GM18867 (cell line): ENCODE measurements around the gene LOXL1.

Source experiments
- ATAC-seq: cut with Tn5 transposase; IDR thresholded peaks from one replicate; pipeline ENCODE4 v1.9.1; 2021; ENCODE audit warnings: mild to moderate bottlenecking, moderate library complexity; ENCODE audit not compliant: unreplicated experiment

Gene LOXL1, protein sequence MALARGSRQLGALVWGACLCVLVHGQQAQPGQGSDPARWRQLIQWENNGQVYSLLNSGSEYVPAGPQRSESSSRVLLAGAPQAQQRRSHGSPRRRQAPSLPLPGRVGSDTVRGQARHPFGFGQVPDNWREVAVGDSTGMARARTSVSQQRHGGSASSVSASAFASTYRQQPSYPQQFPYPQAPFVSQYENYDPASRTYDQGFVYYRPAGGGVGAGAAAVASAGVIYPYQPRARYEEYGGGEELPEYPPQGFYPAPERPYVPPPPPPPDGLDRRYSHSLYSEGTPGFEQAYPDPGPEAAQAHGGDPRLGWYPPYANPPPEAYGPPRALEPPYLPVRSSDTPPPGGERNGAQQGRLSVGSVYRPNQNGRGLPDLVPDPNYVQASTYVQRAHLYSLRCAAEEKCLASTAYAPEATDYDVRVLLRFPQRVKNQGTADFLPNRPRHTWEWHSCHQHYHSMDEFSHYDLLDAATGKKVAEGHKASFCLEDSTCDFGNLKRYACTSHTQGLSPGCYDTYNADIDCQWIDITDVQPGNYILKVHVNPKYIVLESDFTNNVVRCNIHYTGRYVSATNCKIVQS

DNA sequence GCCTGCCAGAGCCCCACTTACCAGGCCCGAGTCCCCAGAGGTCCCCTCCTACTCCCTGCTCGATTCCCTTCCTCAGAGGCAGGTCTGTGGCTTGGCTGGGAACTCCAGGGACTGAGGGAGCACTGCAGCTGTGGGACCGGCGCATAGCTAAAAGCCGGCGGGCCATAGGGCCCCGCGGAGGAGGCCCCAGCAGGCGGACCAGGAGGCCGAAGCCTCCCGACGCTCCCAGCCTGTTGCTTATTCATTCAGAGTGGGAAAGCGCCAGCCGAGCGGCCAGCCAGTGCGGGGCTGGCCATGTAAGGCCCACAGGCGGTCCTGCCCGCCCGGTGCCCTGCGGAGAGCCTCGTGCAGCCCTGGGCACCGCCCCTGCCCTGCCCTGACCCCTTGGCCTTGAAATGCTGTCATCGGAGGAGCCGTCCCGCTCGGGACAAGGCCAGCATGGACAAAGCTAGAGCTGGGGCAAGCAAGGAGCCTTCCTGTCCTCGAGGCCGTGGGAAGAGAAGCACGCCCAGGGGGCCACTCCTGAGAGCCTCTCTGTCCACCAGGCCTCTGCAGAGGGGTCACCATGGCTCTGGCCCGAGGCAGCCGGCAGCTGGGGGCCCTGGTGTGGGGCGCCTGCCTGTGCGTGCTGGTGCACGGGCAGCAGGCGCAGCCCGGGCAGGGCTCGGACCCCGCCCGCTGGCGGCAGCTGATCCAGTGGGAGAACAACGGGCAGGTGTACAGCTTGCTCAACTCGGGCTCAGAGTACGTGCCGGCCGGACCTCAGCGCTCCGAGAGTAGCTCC lies at the start of gene LOXL1:
Gene LOXL1 (plus strand): TSS at position 244 of the 784 bp plus-strand sequence. CDS start 322 bp downstream, at position 566.
- no peak for ATAC-seq

DNA sequence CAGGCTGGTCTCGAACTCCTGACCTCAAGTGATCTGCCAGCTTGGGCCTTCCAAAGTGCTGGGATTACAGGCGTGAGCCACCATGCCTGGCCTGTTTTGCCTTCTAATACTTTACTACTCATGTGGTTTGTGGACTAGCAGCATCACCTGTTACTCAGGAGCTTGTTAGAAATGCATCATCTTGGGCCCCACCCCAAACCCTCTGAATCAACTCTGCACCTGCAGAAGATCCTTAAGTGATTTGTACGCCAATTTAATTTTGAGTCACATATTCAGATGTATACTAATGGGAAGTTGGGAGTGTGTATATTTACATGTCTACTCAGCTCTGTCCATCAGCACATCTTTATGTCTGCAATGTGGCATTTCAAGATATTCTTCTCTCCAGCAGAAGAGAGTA lies 46.8 kb upstream of the LOXL1 start:
- ATAC-seq: no peak

DNA sequence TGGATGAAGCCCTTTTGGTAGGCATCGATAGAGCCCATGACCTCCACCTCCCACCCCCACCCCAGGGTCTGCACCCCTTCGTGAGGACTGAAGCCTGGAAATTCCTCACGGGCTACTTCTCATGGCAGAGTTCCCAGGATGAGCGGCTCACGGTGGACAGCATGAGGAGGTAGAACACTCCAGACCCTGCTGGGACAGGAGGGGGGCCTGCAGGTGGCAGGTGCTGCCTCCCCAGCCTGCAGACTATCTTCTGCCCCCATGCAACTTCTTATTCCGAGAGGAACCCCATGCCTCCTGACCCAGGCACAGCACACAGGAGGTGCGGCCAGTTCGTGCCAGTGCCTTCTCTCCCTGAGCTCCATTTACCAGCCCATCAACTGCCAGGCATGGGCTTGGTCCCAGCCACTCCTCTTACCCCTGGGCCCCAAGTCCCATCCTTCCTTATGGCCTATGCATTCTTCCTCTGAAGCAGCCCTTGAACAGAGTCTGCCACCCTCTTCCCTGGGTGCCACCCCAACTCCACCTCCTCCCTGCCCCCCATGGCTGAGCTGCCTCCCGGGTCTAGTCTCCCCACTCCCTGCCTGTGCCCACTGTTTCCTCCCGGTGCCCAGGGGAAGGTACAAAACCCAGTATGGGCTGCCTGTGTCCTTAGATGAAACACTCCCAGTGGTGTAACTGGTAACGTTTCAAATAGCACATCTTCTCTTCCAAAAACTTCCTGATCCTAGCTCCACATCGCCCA lies 44.5 kb upstream of the LOXL1 start:
- ATAC-seq: no peak

DNA sequence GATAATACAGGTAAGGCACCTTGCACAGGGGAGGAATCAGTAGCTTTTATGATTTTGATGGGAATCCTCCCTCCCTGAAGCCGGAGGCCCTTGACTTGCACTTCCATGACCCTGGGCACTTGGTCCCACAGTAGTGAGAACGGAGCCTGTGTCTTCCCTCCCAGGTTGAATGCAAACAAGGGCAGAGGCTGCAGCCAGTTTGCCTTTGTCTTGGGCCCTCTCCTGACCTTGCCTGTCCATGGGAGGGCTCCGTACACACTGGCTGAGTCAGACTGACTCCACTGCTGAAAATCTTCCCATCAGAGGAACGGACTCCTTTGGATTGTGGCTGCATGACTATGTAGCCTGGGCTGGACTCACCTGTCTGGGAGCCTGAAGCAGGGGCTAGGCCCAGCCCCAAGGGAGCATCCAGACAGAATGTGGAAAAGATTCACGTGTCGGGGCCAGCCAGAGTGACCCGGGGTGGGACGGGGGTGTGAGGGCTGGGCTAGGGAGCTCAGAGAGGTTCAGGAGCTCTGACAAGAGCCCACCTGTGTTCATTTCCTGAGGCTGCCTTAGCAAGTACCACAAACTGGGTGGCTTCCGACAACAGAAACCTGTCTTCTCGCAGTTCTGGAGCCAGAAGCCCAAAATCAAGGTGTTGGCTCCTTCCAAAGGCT lies 43.4 kb upstream of the LOXL1 start:
- ATAC-seq: no peak

DNA sequence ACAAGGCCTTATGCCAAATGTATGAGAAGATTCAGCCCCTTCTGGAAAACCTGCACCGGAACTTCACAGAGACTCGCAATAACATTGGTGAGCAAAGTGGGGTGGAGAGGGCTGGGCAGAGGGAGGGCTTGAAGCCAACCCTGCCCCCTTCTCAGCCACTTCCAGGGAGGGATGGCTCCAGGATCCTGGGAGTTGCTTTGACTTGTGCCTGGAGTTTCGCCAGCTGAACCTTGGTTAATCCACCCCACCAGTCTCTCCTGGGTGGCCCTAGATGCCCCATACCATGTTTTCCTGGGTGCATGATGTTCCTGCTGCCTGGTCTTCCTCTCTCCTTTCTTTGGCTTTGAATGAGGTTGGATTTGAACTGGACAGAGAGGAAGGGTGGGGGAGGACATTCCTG lies 42.1 kb upstream of the LOXL1 start:
- no peak for ATAC-seq

DNA sequence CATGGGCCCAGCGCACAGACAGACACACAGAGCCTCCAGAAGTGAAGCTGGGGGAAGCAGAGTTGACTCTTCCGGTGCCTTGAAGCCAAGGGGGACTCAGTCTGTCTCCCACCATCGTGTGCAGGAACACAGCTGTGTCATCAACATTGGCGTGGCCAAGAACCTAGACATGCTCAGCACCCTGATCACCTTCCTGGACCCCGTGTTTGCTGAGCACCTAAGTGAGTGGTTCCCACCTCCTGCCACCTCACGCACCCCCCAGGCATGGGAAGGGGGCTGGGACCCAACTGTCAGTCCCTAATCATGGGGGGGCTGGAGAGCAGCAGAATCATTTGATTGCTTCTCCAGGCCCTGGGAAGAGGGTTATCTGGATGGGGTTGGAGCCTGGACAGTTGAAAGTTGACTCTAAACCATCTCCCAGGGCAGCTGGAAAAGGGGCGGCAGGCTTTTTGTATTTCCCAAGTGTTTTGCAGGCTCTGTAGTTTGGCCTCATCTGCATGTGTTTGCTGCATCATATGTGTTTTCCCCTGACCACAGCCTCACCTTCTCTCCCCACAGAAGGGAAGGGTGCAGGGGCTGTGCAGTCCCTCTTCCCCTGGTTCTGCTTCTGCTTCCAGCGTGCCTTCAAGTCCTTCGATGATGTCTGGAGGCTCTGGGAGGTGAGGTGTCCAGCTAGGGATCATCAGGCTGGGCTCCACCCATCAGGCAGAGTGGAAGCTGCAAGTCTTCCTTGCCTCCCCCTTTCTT lies 40.1 kb upstream of the LOXL1 start:
- ATAC-seq: no peak

DNA sequence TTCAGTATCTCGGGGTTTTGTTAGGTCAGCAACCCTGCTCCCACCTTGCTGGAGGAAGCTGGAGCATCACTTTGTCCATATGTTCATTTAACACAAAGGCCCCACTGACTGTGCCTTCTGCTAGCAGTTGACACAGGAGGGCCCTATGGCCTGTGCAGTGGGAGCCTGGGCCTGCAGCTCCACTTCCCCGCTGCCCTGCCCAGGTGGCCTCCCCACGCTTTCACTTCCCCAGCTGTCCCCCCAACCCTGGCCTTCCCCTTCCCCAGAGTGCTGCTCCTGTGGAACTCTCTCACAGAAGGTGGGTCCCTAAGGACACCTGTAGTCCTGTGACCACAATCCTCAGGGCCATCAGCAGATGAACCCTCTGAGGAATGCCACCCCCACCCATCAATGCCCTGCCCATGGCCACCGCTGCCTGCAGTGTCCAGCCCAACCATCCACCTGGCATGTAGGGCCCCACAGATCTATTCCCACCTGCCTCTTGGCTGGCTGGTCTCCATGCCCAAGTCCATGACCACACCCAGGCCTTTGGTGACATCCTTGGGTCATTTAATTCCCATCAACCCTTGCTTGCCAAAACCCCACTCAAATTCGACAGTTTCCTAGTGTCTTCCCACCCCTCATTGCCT lies 39.4 kb upstream of the LOXL1 start:
- no peak for ATAC-seq

DNA sequence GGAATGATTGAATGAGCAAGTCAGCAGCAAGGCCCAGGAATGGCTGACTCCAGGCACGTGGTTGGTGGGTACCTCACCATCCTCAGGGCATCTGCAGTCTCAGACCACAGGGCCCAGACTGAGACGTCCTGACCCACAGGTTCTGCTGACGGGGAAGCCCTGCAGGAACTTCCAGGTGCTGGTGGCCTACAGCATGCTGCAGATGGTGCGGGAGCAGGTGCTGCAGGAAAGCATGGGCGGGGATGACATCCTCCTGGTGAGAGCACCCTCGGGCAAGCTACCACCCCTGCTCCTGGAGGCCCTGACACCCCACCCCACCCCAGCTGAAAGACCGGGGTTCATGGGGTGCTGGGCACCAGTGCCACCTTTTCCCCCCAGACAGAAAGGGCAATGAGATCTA lies 38.8 kb upstream of the LOXL1 start:
- ATAC-seq: no peak

DNA sequence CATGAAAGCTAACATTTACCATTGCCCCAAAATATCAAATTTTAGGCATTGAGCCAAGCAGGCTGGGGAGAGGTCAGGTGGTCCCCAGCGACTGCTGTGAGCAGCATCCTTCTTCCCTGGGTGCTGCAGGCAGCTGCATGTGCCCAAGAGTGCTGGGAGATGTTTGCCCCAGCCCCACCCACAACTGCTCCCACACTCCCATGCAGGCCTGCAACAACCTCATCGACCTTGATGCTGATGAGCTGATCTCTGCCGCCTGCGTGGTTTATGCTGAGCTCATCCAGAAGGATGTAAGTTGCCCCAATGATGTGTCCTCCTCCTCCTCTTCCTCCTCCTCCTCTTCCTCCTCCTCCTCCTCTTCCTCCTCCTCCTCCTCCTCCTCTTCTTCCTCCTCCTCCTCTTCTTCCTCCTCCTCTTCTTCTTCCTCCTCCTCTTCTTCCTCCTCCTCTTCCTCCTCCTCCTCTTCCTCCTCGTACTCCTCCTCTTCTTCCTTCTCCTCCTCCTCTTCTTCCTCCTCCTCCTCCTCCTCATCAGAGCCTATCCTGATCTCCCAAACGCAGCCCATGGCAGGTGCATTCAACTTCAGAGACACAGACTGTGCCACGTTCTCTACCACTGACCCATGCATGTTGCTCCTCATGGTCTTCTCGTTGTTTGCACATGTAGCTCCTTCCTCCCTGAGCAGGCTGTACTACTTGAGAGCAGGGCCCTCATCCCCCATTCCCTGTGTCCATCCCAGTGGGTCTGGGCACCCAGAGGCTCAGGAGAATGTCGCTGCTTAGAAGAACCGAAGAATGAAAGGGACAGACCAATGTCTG lies 37.8 kb upstream of the LOXL1 start:
- ATAC-seq: no peak

DNA sequence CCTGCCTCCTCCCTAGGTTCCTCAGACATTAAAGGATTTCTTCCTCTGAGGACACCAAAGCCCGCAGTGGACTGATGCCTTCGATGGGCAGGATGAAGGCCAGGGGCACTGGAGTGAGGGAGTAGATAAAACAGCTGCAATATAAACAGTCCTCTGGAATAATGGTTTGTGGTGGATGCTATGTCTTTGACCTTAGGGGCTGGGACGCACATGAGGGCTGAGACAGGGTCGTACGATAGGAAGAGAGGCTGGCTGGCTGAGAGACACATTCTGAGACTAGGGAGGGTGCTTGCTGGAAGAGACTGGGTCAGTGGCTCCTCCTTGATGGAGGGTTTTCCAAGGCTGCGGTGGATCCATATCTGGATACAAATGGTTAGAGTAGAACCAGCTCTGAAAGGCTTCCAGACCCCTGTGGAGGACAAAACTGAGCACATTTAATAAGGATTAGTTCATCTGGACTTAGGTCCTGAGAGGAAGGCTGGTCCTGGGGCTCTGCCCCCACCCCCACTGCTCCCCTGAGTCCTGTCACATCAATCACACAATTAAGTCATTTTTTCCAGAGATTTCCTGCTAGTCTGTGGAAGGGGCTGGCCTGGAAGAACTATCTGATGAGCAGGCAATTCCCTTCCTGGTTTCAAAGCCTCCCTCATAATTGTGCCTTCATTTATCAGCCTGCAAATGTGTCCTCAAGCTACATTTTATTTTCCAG lies 37.1 kb upstream of the LOXL1 start:
- no peak for ATAC-seq

DNA sequence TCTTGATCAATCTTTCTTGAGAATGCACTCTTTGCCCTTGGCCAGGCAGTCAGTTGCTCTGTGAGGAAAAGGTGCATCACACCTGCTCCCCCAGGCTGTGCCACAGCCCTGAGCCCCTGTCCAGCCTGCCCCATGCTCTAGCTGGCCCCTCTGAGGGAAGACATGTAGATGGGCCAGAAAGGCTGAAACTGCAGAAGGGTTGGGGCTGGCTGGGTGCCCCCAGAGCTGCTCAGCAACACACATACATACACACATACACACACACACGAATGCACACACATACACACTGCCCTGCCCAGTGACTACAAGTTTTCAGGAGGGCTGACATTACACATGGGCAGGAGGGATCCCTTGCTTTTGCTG lies 36.5 kb upstream of the LOXL1 start:
- ATAC-seq: no peak

DNA sequence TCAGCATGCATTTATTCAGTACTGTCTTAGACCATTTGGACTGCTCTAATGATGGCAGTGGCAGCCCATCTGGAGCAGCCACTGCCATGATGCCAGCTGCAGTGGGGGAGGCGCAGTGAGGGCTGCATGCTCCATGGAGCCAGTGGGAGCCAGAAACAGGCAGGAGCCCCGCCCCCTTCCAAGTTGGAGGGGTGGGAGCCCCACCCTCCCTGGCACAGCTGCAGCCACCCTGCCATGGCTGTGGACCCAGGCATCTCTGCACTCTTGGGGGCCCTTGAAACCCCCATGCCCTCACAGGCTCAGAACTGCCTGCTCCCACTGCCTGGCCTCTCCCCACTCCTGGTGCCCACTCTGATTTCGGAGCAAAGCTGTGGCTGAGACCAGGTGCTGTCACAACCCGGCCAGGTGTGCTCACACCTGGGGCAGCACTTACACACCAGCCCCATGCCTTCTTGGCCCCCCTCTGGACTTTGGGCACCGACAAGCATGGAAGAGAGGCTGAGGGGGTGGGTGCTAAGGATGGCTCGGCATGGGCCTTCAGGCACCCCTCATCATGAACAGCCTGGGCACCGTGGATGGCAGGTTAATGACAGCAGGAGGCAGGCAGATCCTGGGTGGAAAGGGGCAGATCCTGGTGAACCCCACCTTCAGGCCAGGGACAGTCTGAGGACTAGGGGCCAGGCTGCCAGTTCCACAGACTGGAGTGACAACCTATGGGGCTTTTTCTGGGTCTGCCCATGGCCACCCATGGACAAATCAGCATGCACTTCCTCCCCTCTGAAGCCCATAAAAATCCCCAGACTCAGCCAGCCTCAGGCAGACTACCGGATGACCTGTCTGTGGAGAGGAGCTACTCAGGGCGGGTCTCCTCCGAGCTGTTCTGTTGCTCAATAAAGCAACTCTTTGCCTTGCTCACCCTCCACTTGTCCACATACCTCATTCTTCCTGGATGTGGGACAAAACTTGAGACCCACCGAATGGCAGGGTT lies 34.6 kb upstream of the LOXL1 start:
- no peak for ATAC-seq

DNA sequence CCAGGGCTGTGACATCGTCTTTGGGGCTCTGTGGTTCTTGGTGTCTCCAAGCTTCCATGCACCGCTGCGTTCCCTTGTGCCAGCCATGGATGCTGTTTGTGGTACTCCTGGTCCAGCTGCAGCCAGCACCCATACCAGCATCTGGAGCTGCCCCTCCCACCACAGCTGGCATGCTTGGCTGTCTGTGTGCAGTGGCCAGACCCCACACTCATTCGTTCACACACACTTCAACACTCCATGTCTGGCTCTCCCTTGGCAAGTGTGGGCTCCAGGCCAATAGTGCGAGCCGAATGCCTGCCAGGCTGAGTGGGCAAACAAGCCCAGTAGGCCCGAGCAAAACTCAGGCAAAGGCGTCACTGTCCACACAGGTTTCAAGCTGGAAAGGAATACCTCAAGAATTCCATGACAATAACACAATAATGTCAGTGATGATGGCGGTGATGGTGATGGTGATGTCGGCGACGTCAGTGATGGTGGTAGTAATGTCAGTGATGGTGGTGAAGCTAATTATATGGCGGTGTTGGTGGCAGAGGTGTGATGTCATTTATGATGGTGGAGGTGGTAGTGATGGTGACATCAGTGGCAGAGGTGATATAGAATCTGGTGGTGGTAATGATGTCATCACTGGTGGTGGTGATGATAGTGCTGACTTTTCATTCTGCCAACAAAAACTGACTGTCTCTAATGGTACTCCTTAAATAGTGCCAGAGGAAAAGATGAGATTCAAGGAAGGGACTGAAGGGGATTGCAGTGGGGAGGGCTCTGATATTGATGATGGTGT lies 33.6 kb upstream of the LOXL1 start:
- no peak for ATAC-seq

DNA sequence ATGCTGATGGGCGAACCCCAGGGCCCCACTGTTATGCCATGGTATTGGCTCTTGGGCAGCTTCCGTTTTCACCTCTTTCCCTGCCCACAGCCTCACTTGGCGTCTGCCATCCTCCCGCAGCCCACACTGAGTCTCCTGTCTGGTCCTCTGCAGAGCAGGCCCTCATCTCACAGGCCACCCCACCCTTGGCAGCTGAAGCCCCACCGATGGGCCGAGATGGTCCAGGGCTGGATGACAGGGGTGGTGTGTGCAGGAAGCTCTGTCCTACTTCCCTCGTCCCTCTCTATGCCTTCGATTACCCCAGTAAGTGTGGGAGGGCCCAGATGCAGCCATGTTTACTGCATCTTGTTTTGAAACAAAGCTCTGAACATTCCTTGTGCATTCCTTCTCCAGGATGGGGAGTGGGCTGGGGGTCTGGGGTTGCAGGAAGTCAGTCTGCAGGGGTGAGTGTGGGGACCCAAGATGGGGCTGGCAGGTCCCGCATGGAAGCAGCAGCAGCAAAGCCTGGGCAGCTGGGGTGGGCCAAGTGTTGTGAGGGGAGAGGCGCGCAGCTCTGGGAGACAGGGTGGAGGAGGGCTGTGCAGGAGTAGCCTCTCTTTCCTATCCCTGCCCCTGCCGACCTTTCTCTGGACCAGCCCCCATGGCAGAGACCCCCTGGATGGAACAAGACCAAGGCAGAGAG lies 32.0 kb upstream of the LOXL1 start:
- no peak for ATAC-seq

DNA sequence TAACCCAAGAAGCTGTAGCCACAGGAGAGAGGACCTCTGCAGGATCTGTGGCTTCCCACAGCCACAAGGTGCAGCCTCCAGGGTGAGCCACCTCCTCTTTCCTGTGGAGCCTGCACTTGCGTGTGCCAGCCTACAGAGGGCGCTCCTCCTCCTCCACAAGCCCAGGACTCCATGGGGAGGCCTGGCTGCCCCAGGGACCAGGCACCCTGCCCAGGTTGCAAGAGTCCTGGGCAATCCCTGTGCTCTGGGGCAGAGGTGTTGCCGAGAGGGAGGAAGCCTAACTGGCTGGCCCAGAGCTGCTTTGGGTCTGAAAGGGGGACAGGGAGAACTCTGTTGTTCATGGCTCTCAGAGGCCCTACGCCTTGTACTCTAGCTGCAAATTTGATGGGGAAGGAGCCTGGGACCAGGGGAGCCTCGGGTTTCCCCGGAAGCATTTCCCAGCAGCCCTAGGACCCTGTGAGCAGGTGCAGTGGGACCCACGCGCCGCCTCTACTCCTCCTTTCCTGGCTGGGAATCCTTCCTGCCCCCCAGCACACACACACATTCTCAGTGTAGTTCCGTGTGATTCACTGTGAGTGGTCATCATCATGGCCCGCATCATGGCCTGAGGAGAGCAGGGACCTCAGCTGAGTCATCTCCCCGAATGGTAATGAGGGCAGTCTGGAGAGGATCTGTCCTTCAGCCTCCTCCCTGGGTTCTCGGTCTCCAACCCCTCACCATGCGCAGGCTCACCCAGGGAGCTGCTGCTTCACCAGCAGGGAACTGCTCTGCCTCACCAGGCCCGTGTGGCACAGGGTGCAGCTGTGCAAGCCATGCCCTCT lies 28.6 kb upstream of the LOXL1 start:
- no peak for ATAC-seq
